ENCODE results near the gene SYT9.

SYT9 gene

GRCh38 chr11:7498193-7498592 lies 246.5 kb downstream of the SYT9 start:
- FAIRE-seq = peak; percentile 70
- no peak for DNase-seq (ENCODE audit: insufficient read length, low spot score)
- peak; percentile 58 for TF ChIP-seq SPI1 (IDR thresholded peaks at IDR 0.05; ENCODE audit: low read depth, low read length)
- TF ChIP-seq POU2F2 (IDR thresholded peaks at IDR 0.05; ENCODE audit: low read depth, low read length) = no peak
- TF ChIP-seq POLR2A (IDR thresholded peaks at IDR 0.05; ENCODE audit: low read depth, low read length) = no peak
- TF ChIP-seq POLR2AphosphoS5 (IDR thresholded peaks at IDR 0.05; ENCODE audit: low read depth, low read length) = no peak

DNA sequence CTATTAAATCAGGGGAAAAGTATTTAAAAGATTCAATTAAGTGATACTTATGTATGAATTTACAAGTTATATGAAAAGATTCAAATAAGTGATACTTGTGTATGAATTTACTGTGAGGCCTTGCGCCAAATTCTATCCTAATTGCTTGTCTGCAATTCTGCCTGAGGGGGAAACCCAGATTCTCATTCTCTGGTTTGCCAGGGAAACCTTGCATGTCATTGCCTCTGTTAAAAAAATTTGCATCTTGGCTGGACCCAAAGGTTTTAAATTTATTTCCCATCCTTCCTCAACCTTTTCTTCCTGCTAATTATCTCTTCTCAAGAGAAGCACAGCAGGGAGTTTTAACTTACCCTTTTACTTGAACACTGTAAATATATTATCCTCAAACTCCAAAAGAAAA lies 247.4 kb downstream of the SYT9 start:
- no peak for FAIRE-seq
- no peak for DNase-seq (ENCODE audit: insufficient read length, low spot score)
- TF ChIP-seq POLR2AphosphoS5 (IDR thresholded peaks at IDR 0.05; ENCODE audit: low read depth, low read length) = no peak
- TF ChIP-seq PAX5 (IDR thresholded peaks at IDR 0.05; ENCODE audit: insufficient read depth, low read length, severe bottlenecking) = no peak
- TF ChIP-seq POU2F2 (IDR thresholded peaks at IDR 0.05; ENCODE audit: low read depth, low read length) = no peak
- TF ChIP-seq TAF1 (IDR thresholded peaks at IDR 0.05; ENCODE audit: low read depth, low read length) = no peak
- TF ChIP-seq POLR2A (IDR thresholded peaks at IDR 0.05; ENCODE audit: low read depth, low read length) = no peak
- TF ChIP-seq SPI1 (IDR thresholded peaks at IDR 0.05; ENCODE audit: low read depth, low read length) = no peak

DNA sequence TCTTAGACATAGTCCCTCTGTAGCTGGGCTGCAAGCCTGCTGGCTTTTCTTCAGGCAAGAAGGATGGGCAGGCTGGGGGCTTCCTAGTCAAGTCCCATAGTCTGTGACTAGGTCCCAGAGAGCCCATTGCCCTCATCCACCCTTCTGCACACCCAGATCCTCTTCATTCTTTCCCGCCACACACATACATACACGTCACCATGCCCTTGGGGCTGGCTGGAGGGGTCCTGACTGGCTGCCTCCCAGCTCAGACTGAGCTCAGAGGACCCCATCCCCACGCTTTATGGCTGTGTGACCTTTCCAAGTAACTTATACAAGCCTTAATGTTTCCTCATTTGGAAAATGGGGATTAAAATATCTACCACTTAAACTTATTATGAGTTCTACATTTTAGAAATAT lies 248.5 kb downstream of the SYT9 start:
- TF ChIP-seq POU2F2 (IDR thresholded peaks at IDR 0.05; ENCODE audit: low read depth, low read length) (no peak), PAX5 (IDR thresholded peaks at IDR 0.05; ENCODE audit: insufficient read depth, low read length, severe bottlenecking) (no peak), POLR2A (IDR thresholded peaks at IDR 0.05; ENCODE audit: low read depth, low read length) (no peak), POLR2AphosphoS5 (IDR thresholded peaks at IDR 0.05; ENCODE audit: low read depth, low read length) (no peak), TAF1 (IDR thresholded peaks at IDR 0.05; ENCODE audit: low read depth, low read length) (no peak), SPI1 (IDR thresholded peaks at IDR 0.05; ENCODE audit: low read depth, low read length) (no peak)
- DNase-seq (ENCODE audit: insufficient read length, low spot score) = no peak
- no peak for FAIRE-seq

DNA sequence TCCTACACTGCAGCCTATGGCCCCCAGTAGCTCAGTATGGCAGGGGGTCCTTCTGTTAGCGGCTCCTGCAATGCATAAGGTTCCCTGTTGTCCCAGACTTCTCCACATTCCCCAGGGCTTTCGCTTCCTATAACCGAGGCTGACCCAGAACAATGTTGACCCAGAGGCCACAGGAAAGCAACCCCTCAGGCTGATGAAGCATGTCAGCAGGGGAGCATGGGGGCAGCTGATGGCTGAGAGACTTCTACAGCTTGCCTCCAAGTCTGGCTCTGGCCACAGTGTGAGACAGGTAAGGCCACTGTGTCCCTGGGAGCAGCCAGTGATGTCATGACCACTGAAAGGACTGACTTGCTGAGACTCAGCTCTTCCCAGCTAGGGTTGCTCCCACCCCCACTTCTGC lies 249.5 kb downstream of the SYT9 start:
- no peak for FAIRE-seq
- no peak for TF ChIP-seq PAX5 (IDR thresholded peaks at IDR 0.05; ENCODE audit: insufficient read depth, low read length, severe bottlenecking)
- TF ChIP-seq POU2F2 (IDR thresholded peaks at IDR 0.05; ENCODE audit: low read depth, low read length) = no peak
- no peak for TF ChIP-seq SPI1 (IDR thresholded peaks at IDR 0.05; ENCODE audit: low read depth, low read length)
- TF ChIP-seq POLR2AphosphoS5 (IDR thresholded peaks at IDR 0.05; ENCODE audit: low read depth, low read length) = no peak
- TF ChIP-seq TAF1 (IDR thresholded peaks at IDR 0.05; ENCODE audit: low read depth, low read length) = no peak
- no peak for TF ChIP-seq POLR2A (IDR thresholded peaks at IDR 0.05; ENCODE audit: low read depth, low read length)
- DNase-seq (ENCODE audit: insufficient read length, low spot score) = no peak

DNA sequence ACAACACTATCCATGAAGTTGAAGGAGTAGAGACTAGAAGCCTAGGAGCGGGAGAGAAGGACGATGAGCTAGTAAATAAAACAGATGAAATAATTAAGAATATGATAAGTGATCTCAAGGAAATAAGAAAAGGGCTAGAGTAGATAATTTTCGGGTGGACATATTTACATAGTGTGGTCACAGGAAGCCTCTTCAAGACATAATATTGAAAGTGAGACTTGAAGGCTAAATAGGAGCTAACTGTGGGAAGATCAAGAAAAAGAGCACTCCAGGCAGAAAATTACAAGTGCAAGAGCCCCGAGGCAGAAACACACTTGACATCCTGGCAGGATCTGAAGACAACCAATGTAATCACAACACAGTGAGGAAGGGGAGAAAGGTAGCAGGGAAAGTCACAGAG lies 250.2 kb downstream of the SYT9 start:
- no peak for TF ChIP-seq POLR2A (IDR thresholded peaks at IDR 0.05; ENCODE audit: low read depth, low read length)
- TF ChIP-seq TAF1 (IDR thresholded peaks at IDR 0.05; ENCODE audit: low read depth, low read length) = no peak
- TF ChIP-seq POU2F2 (IDR thresholded peaks at IDR 0.05; ENCODE audit: low read depth, low read length) = no peak
- no peak for TF ChIP-seq PAX5 (IDR thresholded peaks at IDR 0.05; ENCODE audit: insufficient read depth, low read length, severe bottlenecking)
- TF ChIP-seq POLR2AphosphoS5 (IDR thresholded peaks at IDR 0.05; ENCODE audit: low read depth, low read length) = no peak
- TF ChIP-seq SPI1 (IDR thresholded peaks at IDR 0.05; ENCODE audit: low read depth, low read length) = no peak
- no peak for FAIRE-seq
- no peak for DNase-seq (ENCODE audit: insufficient read length, low spot score)

DNA sequence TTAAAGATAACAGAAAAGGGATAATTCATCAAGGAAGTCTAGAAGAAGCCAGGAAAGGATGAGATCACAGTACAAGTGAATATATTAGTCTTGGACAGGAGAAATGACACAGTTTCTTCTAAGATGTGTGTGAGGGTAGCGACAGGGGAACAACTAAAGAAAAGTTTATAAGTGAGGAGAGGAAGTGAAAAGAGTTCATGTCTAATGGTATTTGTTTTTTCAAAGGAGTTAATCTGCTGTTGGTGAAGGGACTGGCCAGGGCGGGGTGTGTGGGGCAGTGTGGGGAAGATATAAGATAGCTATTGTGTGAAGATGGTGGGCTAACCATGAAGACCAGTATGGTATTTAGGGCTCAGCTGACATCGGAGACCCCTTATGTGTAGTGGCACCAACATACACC lies 254.5 kb downstream of the SYT9 start:
- DNase-seq (ENCODE audit: insufficient read length, low spot score) (no peak), FAIRE-seq (no peak)
- TF ChIP-seq TAF1 (IDR thresholded peaks at IDR 0.05; ENCODE audit: low read depth, low read length) (no peak), POLR2AphosphoS5 (IDR thresholded peaks at IDR 0.05; ENCODE audit: low read depth, low read length) (no peak), POLR2A (IDR thresholded peaks at IDR 0.05; ENCODE audit: low read depth, low read length) (no peak), POU2F2 (IDR thresholded peaks at IDR 0.05; ENCODE audit: low read depth, low read length) (no peak), SPI1 (IDR thresholded peaks at IDR 0.05; ENCODE audit: low read depth, low read length) (peak; percentile 73), PAX5 (IDR thresholded peaks at IDR 0.05; ENCODE audit: insufficient read depth, low read length, severe bottlenecking) (no peak)

GRCh38 chr11:7508087-7508486 lies 256.4 kb downstream of the SYT9 start:
- TF ChIP-seq SPI1 (IDR thresholded peaks at IDR 0.05; ENCODE audit: low read depth, low read length) (no peak), PAX5 (IDR thresholded peaks at IDR 0.05; ENCODE audit: insufficient read depth, low read length, severe bottlenecking) (no peak), POLR2A (IDR thresholded peaks at IDR 0.05; ENCODE audit: low read depth, low read length) (no peak), TAF1 (IDR thresholded peaks at IDR 0.05; ENCODE audit: low read depth, low read length) (no peak), POLR2AphosphoS5 (IDR thresholded peaks at IDR 0.05; ENCODE audit: low read depth, low read length) (no peak), POU2F2 (IDR thresholded peaks at IDR 0.05; ENCODE audit: low read depth, low read length) (no peak)
- DNase-seq (ENCODE audit: insufficient read length, low spot score) (no peak), FAIRE-seq (no peak)

GRCh38 chr11:7509966-7510365 lies 258.3 kb downstream of the SYT9 start:
- DNase-seq (ENCODE audit: insufficient read length, low spot score) = no peak
- no peak for FAIRE-seq
- TF ChIP-seq SPI1 (IDR thresholded peaks at IDR 0.05; ENCODE audit: low read depth, low read length) (no peak), POLR2AphosphoS5 (IDR thresholded peaks at IDR 0.05; ENCODE audit: low read depth, low read length) (no peak), POU2F2 (IDR thresholded peaks at IDR 0.05; ENCODE audit: low read depth, low read length) (no peak), TAF1 (IDR thresholded peaks at IDR 0.05; ENCODE audit: low read depth, low read length) (no peak), POLR2A (IDR thresholded peaks at IDR 0.05; ENCODE audit: low read depth, low read length) (no peak), PAX5 (IDR thresholded peaks at IDR 0.05; ENCODE audit: insufficient read depth, low read length, severe bottlenecking) (no peak)

DNA sequence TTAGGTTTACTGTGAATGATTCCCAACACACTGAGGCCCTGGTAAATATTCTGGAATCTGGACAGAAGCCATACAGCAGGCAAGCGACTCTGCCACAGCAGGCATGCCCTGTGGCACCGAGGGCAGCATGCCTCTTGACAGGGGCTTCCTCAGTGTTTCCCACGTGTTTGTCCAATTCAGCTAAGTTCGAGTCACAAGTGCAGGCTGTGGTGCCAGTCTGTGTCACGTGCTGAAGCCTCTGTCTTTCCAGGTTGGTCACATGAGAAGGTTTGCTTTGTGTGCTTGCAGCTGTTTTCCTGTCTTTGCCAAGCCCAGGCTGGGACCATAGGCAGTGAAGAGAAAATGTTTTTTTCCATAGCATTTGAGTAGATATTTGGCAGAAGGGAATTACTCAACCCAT lies 259.7 kb downstream of the SYT9 start:
- FAIRE-seq (peak; percentile 85), DNase-seq (ENCODE audit: insufficient read length, low spot score) (no peak)
- no peak for TF ChIP-seq POLR2AphosphoS5 (IDR thresholded peaks at IDR 0.05; ENCODE audit: low read depth, low read length)
- TF ChIP-seq POLR2A (IDR thresholded peaks at IDR 0.05; ENCODE audit: low read depth, low read length) = no peak
- TF ChIP-seq SPI1 (IDR thresholded peaks at IDR 0.05; ENCODE audit: low read depth, low read length) = no peak
- TF ChIP-seq PAX5 (IDR thresholded peaks at IDR 0.05; ENCODE audit: insufficient read depth, low read length, severe bottlenecking) = no peak
- no peak for TF ChIP-seq POU2F2 (IDR thresholded peaks at IDR 0.05; ENCODE audit: low read depth, low read length)
- TF ChIP-seq TAF1 (IDR thresholded peaks at IDR 0.05; ENCODE audit: low read depth, low read length) = no peak
